Activated T-helper 2 cell treated with anti-CD3 and anti-CD28 coated beads, Interferon-gamma antibody, Interleukin-2, Interleukin-4, amounts not matched to agents 10 μg/mL and 5 μg/mL and 100 μg/mL, durations not matched to agents 14 hours and 24 hours and 36 hours (primary cell): Measurements from ENCODE around the gene PARD3. TPM values are rescaled to one million over a fixed set of nuclear protein-coding genes. Genes with fewer than 3 reads are reported as not detected.
"Not testable (repeated sequence)": the region's sequence is repeated elsewhere in the genome, so short reads cannot be mapped to it uniquely, and the experiment has no call there.

ENCODE experiments used
- DNase-seq: peaks from one replicate; pipeline ENCODE4 v3.0.0; 2021; ENCODE audit warnings: low spot score
- H3K27ac Mint-ChIP-seq: one replicate; pipeline ENCODE4 v1.8.0; 2021; ENCODE audit warnings: mixed read lengths
- H3K27me3 Mint-ChIP-seq: one replicate; pipeline ENCODE4 v1.8.0; 2021; ENCODE audit warnings: low read depth, mixed read lengths
- H3K36me3 Mint-ChIP-seq: one replicate; pipeline ENCODE4 v1.8.0; 2021; ENCODE audit warnings: low read depth, mixed read lengths
- H3K4me1 Mint-ChIP-seq: one replicate; pipeline ENCODE4 v1.8.0; 2021; ENCODE audit warnings: low read depth, mixed read lengths
- H3K4me3 Mint-ChIP-seq: one replicate; pipeline ENCODE4 v1.8.0; 2021; ENCODE audit warnings: low read depth, mild to moderate bottlenecking, moderate library complexity, mixed read lengths
- H3K9me3 Mint-ChIP-seq: one replicate; pipeline ENCODE4 v1.8.0; 2021; ENCODE audit warnings: mixed read lengths
- intact Hi-C: fragments of 100-400 bp; cut with micrococcal nuclease; formaldehyde crosslinking; loops from one replicate; pipeline ENCODE4 v1.15.1; 2023
- total RNA-seq: library from RNA; stranded (reverse); gene quantifications from 2 replicates; pipeline ENCODE4 v1.2.3, GENCODE V29; 2022

Gene PARD3
- total RNA-seq, 1 donor from 2014 or later = 1.4 TPM

GRCh38 chr10:34751272-34751671, 63.8 kb downstream of the PARD3 start:
- Mint-ChIP-seq H3K9me3 (no peaks in the 10 kb centered on the region), H3K4me3 (no peak overlapping the region), H3K36me3 (no peaks in the 10 kb centered on the region), H3K27me3 (no peaks in the 10 kb centered on the region), H3K4me1 (no peaks in the 10 kb centered on the region), H3K27ac (no peak overlapping the region)
- intact Hi-C loops = no loop called here
- no peak for DNase-seq

GRCh38 chr10:34750795-34751194, 64.3 kb downstream of the PARD3 start:
- H3K4me3 Mint-ChIP-seq, H3K4me1 Mint-ChIP-seq, DNase-seq, H3K27me3 Mint-ChIP-seq, H3K27ac Mint-ChIP-seq, H3K36me3 Mint-ChIP-seq, H3K9me3 Mint-ChIP-seq, intact Hi-C loops: not testable (repeated sequence)

- Mint-ChIP-seq H3K9me3 (no peaks in the 10 kb centered on the region), H3K27me3 (peaks cover 2% of the 10 kb centered on the region), H3K4me3 (no peak overlapping the region), H3K36me3 (no peaks in the 10 kb centered on the region), H3K27ac (no peak overlapping the region), H3K4me1 (no peaks in the 10 kb centered on the region)
- intact Hi-C loops = no loop called here
- DNase-seq = no peak
Observed at GRCh38 chr10:34748767-34749166, 66.3 kb downstream of the PARD3 start.

- intact Hi-C loops = no loop called here
- Mint-ChIP-seq H3K4me1 (no peaks in the 10 kb centered on the region), H3K27ac (no peak overlapping the region), H3K4me3 (no peak overlapping the region), H3K36me3 (no peaks in the 10 kb centered on the region), H3K9me3 (no peaks in the 10 kb centered on the region), H3K27me3 (peaks cover 2% of the 10 kb centered on the region)
- DNase-seq = no peak
Observed at GRCh38 chr10:34748357-34748756, 66.7 kb downstream of the PARD3 start.

GRCh38 chr10:34746094-34746493, 69.0 kb downstream of the PARD3 start:
- no peaks in the 10 kb centered on the region for H3K9me3 Mint-ChIP-seq
- no peak for DNase-seq
- H3K27me3 Mint-ChIP-seq = peaks cover 12% of the 10 kb centered on the region
- H3K4me1 Mint-ChIP-seq = no peaks in the 10 kb centered on the region
- intact Hi-C loops = no loop called here
- H3K36me3 Mint-ChIP-seq = no peaks in the 10 kb centered on the region
- H3K27ac Mint-ChIP-seq = no peak overlapping the region
- no peak overlapping the region for H3K4me3 Mint-ChIP-seq

GRCh38 chr10:34745244-34745643, 69.9 kb downstream of the PARD3 start:
- intact Hi-C loops = no loop called here
- Mint-ChIP-seq H3K27me3 (peaks cover 18% of the 10 kb centered on the region), H3K36me3 (no peaks in the 10 kb centered on the region), H3K4me3 (no peak overlapping the region), H3K4me1 (no peaks in the 10 kb centered on the region), H3K9me3 (no peaks in the 10 kb centered on the region), H3K27ac (no peak overlapping the region)
- no peak for DNase-seq

- no peak overlapping the region for H3K27ac Mint-ChIP-seq
- no peaks in the 10 kb centered on the region for H3K4me1 Mint-ChIP-seq
- no peak overlapping the region for H3K4me3 Mint-ChIP-seq
Observed at GRCh38 chr10:34744590-34744989, 70.5 kb downstream of the PARD3 start.

GRCh38 chr10:34743814-34744213, 71.3 kb downstream of the PARD3 start:
- Mint-ChIP-seq H3K27ac (no peak overlapping the region), H3K27me3 (peaks cover 25% of the 10 kb centered on the region), H3K9me3 (no peaks in the 10 kb centered on the region), H3K4me3 (no peak overlapping the region), H3K36me3 (no peaks in the 10 kb centered on the region), H3K4me1 (no peaks in the 10 kb centered on the region)
- no peak for DNase-seq
- intact Hi-C loops = no loop called here

More at GRCh38 chr10:34744590-34744989, 70.5 kb downstream of the PARD3 start:
- Mint-ChIP-seq H3K36me3 (no peaks in the 10 kb centered on the region), H3K9me3 (no peaks in the 10 kb centered on the region), H3K27me3 (peaks cover 24% of the 10 kb centered on the region)
- no peak for DNase-seq
- intact Hi-C loops = no loop called here

GRCh38 chr10:34742456-34742855, 72.6 kb downstream of the PARD3 start:
- H3K27me3 Mint-ChIP-seq = peaks cover 25% of the 10 kb centered on the region
- no peak overlapping the region for H3K4me3 Mint-ChIP-seq
- H3K4me1 Mint-ChIP-seq = no peaks in the 10 kb centered on the region
- intact Hi-C loops = no loop called here
- no peak for DNase-seq
- no peaks in the 10 kb centered on the region for H3K9me3 Mint-ChIP-seq
- no peaks in the 10 kb centered on the region for H3K36me3 Mint-ChIP-seq
- no peak overlapping the region for H3K27ac Mint-ChIP-seq

GRCh38 chr10:34741087-34741486, 74.0 kb downstream of the PARD3 start:
- intact Hi-C loops, H3K27ac Mint-ChIP-seq, H3K9me3 Mint-ChIP-seq, H3K4me1 Mint-ChIP-seq, H3K36me3 Mint-ChIP-seq, DNase-seq, H3K4me3 Mint-ChIP-seq: not testable (repeated sequence)
- H3K27me3 Mint-ChIP-seq = peaks cover 25% of the 10 kb centered on the region

- Mint-ChIP-seq H3K4me3 (no peak overlapping the region), H3K9me3 (no peaks in the 10 kb centered on the region), H3K4me1 (no peaks in the 10 kb centered on the region), H3K27me3 (peaks cover 24% of the 10 kb centered on the region), H3K27ac (no peak overlapping the region), H3K36me3 (no peaks in the 10 kb centered on the region)
- no peak for DNase-seq
- intact Hi-C loops = no loop called here
Observed at GRCh38 chr10:34740321-34740720, 74.8 kb downstream of the PARD3 start.

- no peaks in the 10 kb centered on the region for H3K9me3 Mint-ChIP-seq
- H3K4me3 Mint-ChIP-seq = no peak overlapping the region
- H3K27ac Mint-ChIP-seq = no peak overlapping the region
- intact Hi-C loops = no loop called here
- DNase-seq = no peak
- no peaks in the 10 kb centered on the region for H3K4me1 Mint-ChIP-seq
- no peaks in the 10 kb centered on the region for H3K36me3 Mint-ChIP-seq
- peaks cover 24% of the 10 kb centered on the region for H3K27me3 Mint-ChIP-seq
Observed at GRCh38 chr10:34739915-34740314, 75.2 kb downstream of the PARD3 start.

GRCh38 chr10:34737772-34738169, 77.3 kb downstream of the PARD3 start:
- Mint-ChIP-seq H3K27me3 (peaks cover 24% of the 10 kb centered on the region), H3K4me3 (no peak overlapping the region), H3K9me3 (no peaks in the 10 kb centered on the region), H3K36me3 (no peaks in the 10 kb centered on the region), H3K27ac (no peak overlapping the region), H3K4me1 (no peaks in the 10 kb centered on the region)
- no peak for DNase-seq
- intact Hi-C loops = no loop called here
